WTC11 (cell line): ENCODE data around the gene HOMER1. TPM values are rescaled to one million over a fixed set of nuclear protein-coding genes. Genes with fewer than 3 reads are reported as not detected.

ENCODE experiments used
- ATAC-seq: fragments of 200-7000 bp; cut with Tn5 transposase; 2 replicates; pipeline ENCODE4 v1.10.0; 2021; ENCODE audit warnings: mild to moderate bottlenecking, moderate library complexity
- CTCF ChIA-PET: fragments of 300-600 bp; sonication (Branson Sonifier 250); formaldehyde crosslinking; loops from one replicate; lab custom pipeline; 2021; ENCODE audit warnings: antibody characterized with exemption; lab: Charles Lee
- POLR2A ChIA-PET: fragments of 350-600 bp; sonication (Branson Sonifier 250); formaldehyde crosslinking; loops from one replicate; lab custom pipeline; 2021; ENCODE audit warnings: antibody characterized with exemption; lab: Charles Lee
- DNase-seq: peaks from one replicate; pipeline ENCODE4 v3.0.0; 2021; ENCODE audit warnings: low spot score
- H3K27ac Mint-ChIP-seq: 2 replicates; pipeline ENCODE4 v1.8.0; 2021; ENCODE audit warnings: mixed read lengths
- H3K27me3 Mint-ChIP-seq: 2 replicates; pipeline ENCODE4 v1.8.0; 2021; ENCODE audit warnings: low read depth, mild to moderate bottlenecking, moderate library complexity, mixed read lengths
- H3K36me3 Mint-ChIP-seq: 2 replicates; pipeline ENCODE4 v1.8.0; 2021; ENCODE audit warnings: mixed read lengths
- H3K4me1 Mint-ChIP-seq: 2 replicates; pipeline ENCODE4 v1.8.0; 2022; ENCODE audit warnings: mixed read lengths
- H3K4me3 Mint-ChIP-seq: 2 replicates; pipeline ENCODE4 v1.8.0; 2021; ENCODE audit warnings: mild to moderate bottlenecking, moderate library complexity, mixed read lengths
- H3K9me3 Mint-ChIP-seq: 2 replicates; pipeline ENCODE4 v1.8.0; 2021; ENCODE audit warnings: mixed read lengths
- ATF3 ChIP-seq: sonication (generic); formaldehyde crosslinking; conservative IDR thresholded peaks from 2 replicates; pipeline ENCODE4 v1.8.1; 2022; ENCODE audit warnings: mild to moderate bottlenecking, missing genetic modification reagents
- CDX4 ChIP-seq: fragments of 250-450 bp; sonication (Bioruptor Pico); IDR thresholded peaks from 2 replicates; pipeline ENCODE4 v1.9.0; 2021; ENCODE audit warnings: moderate library complexity, mild to moderate bottlenecking, inconsistent platforms, borderline replicate concordance
- CTCF ChIP-seq: fragments of 200-600 bp; IDR thresholded peaks from 2 replicates; pipeline ENCODE4 v1.8.0; 2022; ENCODE audit warnings: antibody characterized with exemption
- E2F4 ChIP-seq: sonication (generic); formaldehyde crosslinking; IDR thresholded peaks from 2 replicates; pipeline ENCODE4 v1.8.1; 2022; ENCODE audit warnings: low read depth, mild to moderate bottlenecking, moderate library complexity, missing genetic modification reagents, borderline replicate concordance
- ELF4 ChIP-seq: sonication (generic); formaldehyde crosslinking; IDR thresholded peaks from 2 replicates; pipeline ENCODE4 v1.8.1; 2022; ENCODE audit warnings: low read depth, mild to moderate bottlenecking, moderate library complexity, missing genetic modification reagents
- EMX1 ChIP-seq: fragments of 250-450 bp; sonication (Bioruptor Pico); IDR thresholded peaks from 2 replicates; pipeline ENCODE4 v1.8.0; 2021; ENCODE audit warnings: mild to moderate bottlenecking
- ERG ChIP-seq: fragments of 250-450 bp; sonication (Bioruptor Pico); IDR thresholded peaks from 2 replicates; pipeline ENCODE4 v1.8.0; 2021; ENCODE audit warnings: mild to moderate bottlenecking
- ESRRA ChIP-seq: sonication (generic); formaldehyde crosslinking; IDR thresholded peaks from 2 replicates; pipeline ENCODE4 v1.8.1; 2022; ENCODE audit warnings: mild to moderate bottlenecking, missing genetic modification reagents, borderline replicate concordance
- ETV6 ChIP-seq: sonication (generic); formaldehyde crosslinking; IDR thresholded peaks from 2 replicates; pipeline ENCODE4 v1.8.1; 2022; ENCODE audit warnings: mild to moderate bottlenecking, missing genetic modification reagents
- FOXP1 ChIP-seq: sonication (generic); formaldehyde crosslinking; IDR thresholded peaks from 2 replicates; pipeline ENCODE4 v1.8.0; 2022; ENCODE audit warnings: missing genetic modification reagents, mild to moderate bottlenecking, moderate library complexity, borderline replicate concordance
- GABPB1 ChIP-seq: sonication (generic); formaldehyde crosslinking; IDR thresholded peaks from 2 replicates; pipeline ENCODE4 v1.8.1; 2023; ENCODE audit warnings: mild to moderate bottlenecking, missing genetic modification reagents
- HMGXB4 ChIP-seq: sonication (generic); formaldehyde crosslinking; IDR thresholded peaks from 2 replicates; pipeline ENCODE4 v1.8.1; 2023; ENCODE audit warnings: mild to moderate bottlenecking, moderate library complexity, missing genetic modification reagents
- IRF1 ChIP-seq: sonication (generic); formaldehyde crosslinking; IDR thresholded peaks from 2 replicates; pipeline ENCODE4 v1.8.0; 2023; ENCODE audit warnings: missing genetic modification reagents
- KAT7 ChIP-seq: sonication (generic); formaldehyde crosslinking; IDR thresholded peaks from 2 replicates; pipeline ENCODE4 v1.8.1; 2023; ENCODE audit warnings: missing genetic modification reagents, mild to moderate bottlenecking, borderline replicate concordance
- NFE2L1 ChIP-seq: sonication (generic); formaldehyde crosslinking; IDR thresholded peaks from 2 replicates; pipeline ENCODE4 v1.8.1; 2023; ENCODE audit warnings: missing genetic modification reagents
- RORB ChIP-seq: fragments of 250-450 bp; sonication (Bioruptor Pico); IDR thresholded peaks from 2 replicates; pipeline ENCODE4 v1.9.0; 2021; ENCODE audit warnings: mild to moderate bottlenecking
- TCF7 ChIP-seq: sonication (generic); formaldehyde crosslinking; IDR thresholded peaks from 2 replicates; pipeline ENCODE4 v1.8.0; 2022; ENCODE audit warnings: mild to moderate bottlenecking, low read depth, missing genetic modification reagents, moderate library complexity
- ZMAT4 ChIP-seq: fragments of 250-450 bp; sonication (Bioruptor Pico); IDR thresholded peaks from 2 replicates; pipeline ENCODE4 v1.9.0; 2021; ENCODE audit warnings: mild to moderate bottlenecking
- ZNF138 ChIP-seq: sonication (generic); formaldehyde crosslinking; conservative IDR thresholded peaks from 2 replicates; pipeline ENCODE4 v1.8.1; 2022; ENCODE audit warnings: mild to moderate bottlenecking, moderate library complexity, missing genetic modification reagents
- ZNF263 ChIP-seq: sonication (generic); formaldehyde crosslinking; IDR thresholded peaks from 2 replicates; pipeline ENCODE4 v1.8.1; 2022; ENCODE audit warnings: low read depth, mild to moderate bottlenecking, moderate library complexity, missing genetic modification reagents
- ZNF512 ChIP-seq: sonication (generic); formaldehyde crosslinking; IDR thresholded peaks from 2 replicates; pipeline ENCODE4 v1.8.1; 2022; ENCODE audit warnings: missing genetic modification reagents, borderline replicate concordance
- ZNF671 ChIP-seq: fragments of 250-450 bp; sonication (Bioruptor Pico); IDR thresholded peaks from 2 replicates; pipeline ENCODE4 v1.8.0; 2021; ENCODE audit warnings: mild to moderate bottlenecking
- total RNA-seq: library from RNA; stranded (reverse); gene quantifications from 3 replicates; pipeline ENCODE4 v1.2.3, GENCODE V29; 2021

HOMER1 gene
- total RNA-seq, 1 experiment from 2014 or later: 37.6 TPM

GRCh38 chr5:79487251-79487650, 26.7 kb downstream of the HOMER1 start:
- ATAC-seq: no peak
- H3K27ac Mint-ChIP-seq: peak overlapping the region; percentile 6; the same call in 1 of the 2 replicates
- ChIA-PET CTCF (interaction anchor here (1.1 to 1.8 kb wide), 2 partner anchors 13 to 26 kb away, joined by 3 to 4 read pairs; partner anchors contain the start of gene HOMER1), POLR2A (no interaction called here)
- H3K27me3 Mint-ChIP-seq: no peaks in the 10 kb centered on the region
- H3K9me3 Mint-ChIP-seq: peaks cover 4% of the 10 kb centered on the region; the same call in 1 of the 2 replicates
- no peak overlapping the region for H3K4me3 Mint-ChIP-seq
- DNase-seq: no peak
- peaks cover 6% of the 10 kb centered on the region; the same call in 1 of the 2 replicates for H3K36me3 Mint-ChIP-seq
- peaks cover 23% of the 10 kb centered on the region for H3K4me1 Mint-ChIP-seq
- no peak for TF ChIP-seq ZNF512 (CRISPR knock-in tag)
- TF ChIP-seq ELF4 (CRISPR knock-in tag): no peak
- TF ChIP-seq ETV6: no peak
- no peak for TF ChIP-seq FOXP1 (CRISPR knock-in tag)
- TF ChIP-seq GABPB1 (CRISPR knock-in tag): no peak
- TF ChIP-seq E2F4 (CRISPR knock-in tag): no peak
- TF ChIP-seq, all 79 proteins: peak for 0

GRCh38 chr5:79486116-79486515, 27.8 kb downstream of the HOMER1 start:
- Mint-ChIP-seq H3K9me3 (peaks cover 4% of the 10 kb centered on the region; the same call in 1 of the 2 replicates), H3K27me3 (no peaks in the 10 kb centered on the region), H3K36me3 (peaks cover 6% of the 10 kb centered on the region; the same call in 1 of the 2 replicates), H3K4me3 (no peak overlapping the region), H3K27ac (peak overlapping the region; percentile 29; the same call in 1 of the 2 replicates), H3K4me1 (peaks cover 20% of the 10 kb centered on the region)
- ChIA-PET POLR2A (no interaction called here), CTCF (interaction anchor here (1.8 kb wide), 1 partner anchor 12 kb away, joined by 3 read pairs; no protein-coding TSS in a partner anchor)
- DNase-seq: no peak
- TF ChIP-seq ETV6: no peak
- TF ChIP-seq IRF1: no peak
- TF ChIP-seq ESRRA (CRISPR knock-in tag): no peak
- TF ChIP-seq RORB: no peak
- TF ChIP-seq EMX1: no peak
- no peak for TF ChIP-seq ERG (CRISPR knock-in tag)
- TF ChIP-seq ZMAT4 (CRISPR knock-in tag): no peak
- TF ChIP-seq CDX4 (CRISPR knock-in tag): no peak
- TF ChIP-seq TCF7 (CRISPR knock-in tag): no peak
- TF ChIP-seq ZNF263 (CRISPR knock-in tag): no peak
- no peak for TF ChIP-seq KAT7 (CRISPR knock-in tag)
- TF ChIP-seq ZNF138 (CRISPR knock-in tag): no peak
- TF ChIP-seq ZNF671 (CRISPR knock-in tag): no peak
- TF ChIP-seq NFE2L1 (CRISPR knock-in tag): no peak
- TF ChIP-seq HMGXB4 (CRISPR knock-in tag): no peak
- no peak for TF ChIP-seq ATF3 (CRISPR knock-in tag)
- no peak for TF ChIP-seq CTCF
- no peak for ATAC-seq
